Measurements from ENCODE around the gene ESPN.
"Not testable (repeated sequence)": the region's sequence is repeated elsewhere in the genome, so short reads cannot be mapped to it uniquely, and the experiment has no call there.

ESPN gene

DNA sequence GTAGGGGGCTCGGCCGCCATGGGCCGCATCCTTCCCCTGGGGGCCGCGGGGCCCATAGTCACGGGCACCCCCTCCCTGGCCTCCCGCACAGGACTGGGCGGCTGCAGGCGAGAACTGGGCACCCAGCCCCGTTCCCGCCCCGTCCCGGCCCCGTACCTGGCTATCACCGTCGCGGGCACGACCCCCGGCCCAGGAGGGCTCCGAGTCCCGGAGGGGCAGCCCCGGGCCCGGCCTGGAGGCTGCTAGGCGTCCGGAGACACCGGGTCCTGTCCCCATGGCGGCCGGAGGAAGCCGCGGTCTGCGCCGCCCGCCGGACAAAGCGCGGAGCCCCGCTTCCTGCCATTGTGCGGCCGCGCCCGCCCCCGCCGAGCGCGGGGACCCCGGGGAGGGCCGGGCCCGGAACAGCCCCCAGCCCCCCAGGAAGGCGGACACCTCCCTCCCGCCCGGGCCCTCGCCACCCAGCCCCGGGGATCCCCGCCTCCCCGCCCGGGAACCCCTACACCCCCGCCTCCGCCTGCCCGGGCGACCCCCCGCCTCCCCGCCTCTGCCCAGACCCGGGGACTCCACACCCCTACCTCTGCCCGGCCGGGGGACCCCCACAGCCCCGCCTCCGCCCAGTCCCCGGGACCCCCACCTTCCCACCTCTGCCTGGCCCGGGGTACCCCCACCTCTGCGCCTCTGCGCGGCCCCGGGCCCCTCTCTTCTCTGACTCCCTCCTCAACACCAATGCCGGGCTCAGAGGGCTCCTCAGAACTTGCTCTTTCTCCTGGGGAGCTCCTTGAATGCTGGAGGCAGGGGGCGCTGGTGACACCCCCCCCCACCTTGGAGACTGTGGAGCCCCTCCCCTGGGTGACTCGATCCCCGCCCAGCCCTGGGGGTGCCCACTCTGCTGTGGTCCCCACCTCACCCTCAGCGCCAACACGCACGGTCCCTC is 60.9 kb downstream of the ESPN start:
- DNase-seq (ENCODE audit: low read depth in 2 of 2) = no peak

DNA sequence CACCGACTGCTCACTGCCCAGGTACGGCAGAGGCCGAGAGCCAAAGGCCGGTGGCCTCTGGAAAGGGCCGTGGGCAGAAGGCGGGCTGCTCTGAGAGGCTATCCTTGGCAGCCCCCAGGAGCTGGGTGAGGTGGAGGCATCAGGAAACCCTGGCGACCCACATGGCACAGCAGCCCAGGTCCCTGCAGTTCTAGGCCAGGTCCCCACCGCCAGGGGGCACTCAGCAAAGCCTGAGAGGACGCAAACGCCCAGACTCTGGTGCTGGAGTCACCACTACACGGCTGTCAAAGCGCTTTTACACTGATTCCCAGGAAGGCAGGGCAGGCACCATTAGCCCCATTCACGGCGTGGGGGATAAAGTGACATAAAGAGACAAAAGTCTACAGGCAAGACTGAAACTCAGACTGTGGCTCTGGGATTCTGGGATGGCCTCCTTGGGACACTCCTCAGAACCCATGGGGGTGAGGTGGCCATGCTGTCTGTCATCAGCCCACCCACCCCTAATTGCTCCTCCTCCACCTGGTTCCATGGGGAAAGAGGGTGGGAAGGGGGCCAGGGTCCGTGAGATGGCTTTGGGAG is 61.9 kb downstream of the ESPN start:
- peak; percentile 77 to 85 for DNase-seq (ENCODE audit: low read depth in 2 of 2)

DNA sequence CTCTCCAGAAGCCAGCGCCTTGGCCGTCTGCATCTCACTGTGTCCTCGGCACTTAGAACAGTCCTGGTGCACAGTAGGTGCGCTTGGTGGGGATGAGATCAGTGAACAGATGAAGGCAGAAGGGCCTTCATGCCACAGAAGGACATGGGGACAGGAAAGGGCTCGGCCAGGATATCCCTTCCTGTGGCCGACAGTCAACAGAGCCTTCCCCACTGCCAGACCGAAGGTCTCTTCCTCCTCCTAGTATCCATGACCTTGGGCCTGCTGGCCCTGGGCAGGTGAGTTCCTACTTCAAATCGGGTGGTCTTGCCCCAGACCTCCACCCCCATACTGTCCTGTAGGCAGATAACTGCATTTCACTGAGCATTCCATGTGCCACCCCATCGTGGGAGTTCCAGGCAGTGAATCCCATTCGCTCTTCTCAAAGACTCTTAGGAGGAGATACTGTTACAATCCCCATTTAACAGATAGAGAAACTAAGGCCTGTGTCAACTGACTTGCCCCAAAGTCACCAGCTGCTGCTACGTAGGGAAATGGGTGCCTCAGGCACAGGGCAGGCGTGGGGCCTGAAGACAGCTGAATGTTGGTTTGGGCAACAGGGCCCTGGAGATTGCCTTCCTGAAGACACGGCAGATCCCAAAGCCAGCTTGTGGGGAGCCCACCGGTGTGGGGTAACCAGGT is 63.4 kb downstream of the ESPN start:
- no peak for DNase-seq (ENCODE audit: low read depth in 2 of 2)

DNA sequence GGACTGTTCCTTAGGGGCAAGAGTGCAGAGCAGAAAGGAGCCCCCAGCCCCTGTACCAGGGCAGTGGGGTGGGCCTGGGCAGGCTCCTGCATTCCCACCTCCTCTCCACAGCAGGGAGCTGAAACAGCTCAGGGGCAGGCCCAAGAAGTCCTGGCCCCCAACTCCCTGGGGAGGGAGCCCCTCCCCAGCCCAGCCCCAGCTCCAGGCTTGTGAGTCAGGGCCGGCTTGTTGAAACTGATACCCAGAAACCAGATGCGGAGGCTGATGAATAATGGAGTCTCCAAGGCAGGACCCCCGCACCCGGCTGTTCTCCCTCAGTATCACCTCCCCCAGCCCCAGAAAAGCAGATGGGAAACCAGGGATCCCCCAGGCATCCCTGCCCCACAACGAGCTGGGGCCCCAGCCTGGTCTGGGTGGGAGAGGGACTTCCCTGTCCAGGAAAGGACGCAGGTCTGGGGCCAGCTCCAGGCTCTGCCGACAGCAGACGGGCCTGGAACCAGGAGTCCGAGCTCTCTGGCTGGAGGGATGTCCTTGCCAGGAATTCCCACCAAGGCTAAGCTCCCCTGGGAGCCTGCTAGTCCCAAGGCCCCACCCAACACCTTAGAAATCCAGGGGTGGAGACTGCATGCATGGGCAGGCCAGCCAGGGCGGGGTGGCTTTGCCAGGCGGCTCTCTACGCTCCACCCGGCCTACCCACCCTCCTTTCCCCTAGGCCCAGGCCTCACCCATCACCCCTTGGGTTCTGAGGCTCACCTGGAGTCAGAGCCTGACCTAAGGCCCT is 64.2 kb downstream of the ESPN start:
- no peak for DNase-seq (ENCODE audit: low read depth in 2 of 2)

DNA sequence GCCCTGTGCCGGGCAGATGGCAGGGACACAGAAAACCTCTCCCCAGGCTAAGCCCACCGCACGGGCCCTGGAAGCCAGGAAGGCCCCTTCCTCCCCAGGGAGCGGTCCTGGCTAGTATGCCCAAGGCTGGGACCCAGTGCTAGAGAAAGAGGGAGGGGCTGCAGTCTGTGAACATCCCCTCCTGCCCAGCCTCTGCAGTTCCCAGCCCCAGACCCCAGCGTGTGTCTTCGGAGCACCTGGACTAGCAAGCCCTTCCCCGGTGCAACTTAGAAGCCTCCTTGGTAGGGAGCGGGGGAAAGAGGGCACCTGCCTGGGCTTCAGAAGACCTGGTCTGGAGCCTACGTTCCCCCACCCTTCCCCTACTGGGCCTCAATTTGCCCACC is 64.8 kb downstream of the ESPN start:
- DNase-seq (ENCODE audit: low read depth in 2 of 2) = no peak

DNA sequence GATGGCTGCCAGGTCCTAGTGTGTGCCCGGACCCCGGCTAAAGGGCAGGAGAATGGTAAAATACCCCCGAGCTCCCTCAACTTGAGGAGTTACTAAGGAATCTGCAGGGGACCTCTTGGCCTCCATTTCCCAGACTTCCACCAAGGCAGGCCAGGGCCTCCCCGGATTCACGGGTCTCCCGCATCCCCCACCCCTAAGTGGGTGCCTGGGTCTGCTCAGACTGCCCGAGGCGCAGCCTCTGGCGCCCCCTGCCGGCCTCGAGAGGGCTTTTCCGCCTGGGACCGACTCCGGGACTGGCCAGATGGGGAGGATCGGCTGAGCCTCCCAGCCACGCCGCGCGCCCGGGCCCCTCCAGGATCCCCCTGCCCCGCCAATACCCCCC is 65.2 kb downstream of the ESPN start:
- DNase-seq (ENCODE audit: low read depth in 2 of 2) = peak; percentile 63 to 77

DNA sequence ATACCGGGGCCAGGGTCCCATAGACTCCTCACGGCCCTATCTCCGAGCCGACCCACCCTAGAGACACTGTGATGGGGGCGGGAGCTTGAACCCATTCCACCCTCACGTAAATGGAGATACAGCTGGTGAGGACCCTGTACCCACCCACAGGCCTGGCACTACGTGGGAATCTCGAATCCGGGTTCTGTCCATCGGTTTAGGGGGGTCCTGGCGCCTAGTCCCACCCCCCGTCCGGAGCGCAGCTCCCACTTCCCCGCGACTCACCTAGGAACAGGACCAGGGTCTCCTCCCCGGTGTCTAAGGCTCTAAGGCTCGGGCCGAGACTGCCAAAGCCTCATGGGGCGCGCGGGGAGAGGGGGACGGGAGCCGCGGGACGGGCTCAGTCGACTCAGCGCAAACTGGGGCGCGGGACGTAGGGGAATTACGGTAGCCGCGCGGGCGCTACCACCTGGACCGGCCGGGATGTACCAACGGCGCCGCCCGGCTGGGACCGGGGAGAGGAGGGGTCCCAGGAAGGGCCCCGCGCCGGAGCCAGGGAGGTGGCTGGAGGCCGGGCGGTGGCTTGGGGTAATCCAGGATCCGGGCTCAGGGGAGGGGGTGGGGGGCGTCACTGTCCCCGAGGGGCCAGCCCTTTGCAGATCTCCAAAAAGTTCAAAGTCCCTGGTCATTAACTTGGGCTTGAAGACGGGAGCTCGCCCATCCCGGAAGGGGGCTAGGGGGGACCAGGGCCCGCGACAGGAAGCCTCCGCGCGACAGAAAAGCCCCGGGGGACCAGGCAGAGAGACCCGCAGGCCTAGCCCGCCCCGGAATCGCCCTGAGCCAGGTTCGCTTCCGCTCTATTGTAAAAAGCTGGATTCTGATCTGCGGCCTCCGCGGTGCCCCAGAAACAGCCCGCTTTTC is 65.9 kb downstream of the ESPN start:
- DNase-seq (ENCODE audit: low read depth in 2 of 2) = peak; percentile 41 to 46

DNA sequence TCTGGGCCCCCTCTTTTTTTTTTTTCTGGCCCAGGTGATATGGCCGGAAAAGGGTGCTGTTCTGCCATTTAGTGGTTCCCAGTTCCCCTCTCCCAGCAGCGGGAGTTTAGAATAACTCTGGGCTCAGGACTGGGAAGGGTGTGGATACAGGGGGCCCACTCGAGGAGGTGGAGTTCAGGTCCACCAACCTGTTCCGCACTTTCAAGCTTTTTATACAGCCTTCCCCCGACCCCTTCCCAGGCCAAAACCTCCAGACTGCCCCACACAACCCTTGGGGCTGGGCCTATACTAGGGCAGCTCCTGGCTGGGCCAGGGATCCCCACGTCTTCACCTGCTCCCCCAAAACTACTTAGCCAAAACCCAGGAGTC is 66.5 kb downstream of the ESPN start:
- DNase-seq (ENCODE audit: low read depth in 2 of 2) = no peak

DNA sequence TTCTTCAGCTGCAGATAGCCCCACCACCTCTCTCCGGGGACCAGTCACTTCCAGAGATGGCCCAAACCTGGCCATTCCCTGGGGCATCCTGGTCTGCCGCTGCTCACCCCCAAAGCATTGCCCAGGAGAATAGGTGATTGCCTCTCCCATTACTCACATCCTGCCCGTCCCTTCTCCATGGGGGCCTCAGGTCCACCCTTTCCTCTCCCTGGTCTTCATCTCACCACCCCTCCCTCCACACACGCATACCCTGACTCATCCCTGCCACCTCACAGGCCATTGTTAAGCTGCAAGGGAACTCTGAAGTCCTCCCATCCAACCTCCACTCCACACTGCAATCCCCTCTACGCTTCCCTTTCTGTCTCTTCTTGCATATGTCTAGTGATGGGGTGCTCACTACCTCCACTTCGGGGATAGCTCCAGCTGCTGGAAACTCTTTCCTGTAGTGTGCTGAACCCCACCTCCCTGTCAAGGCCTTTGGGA is 66.9 kb downstream of the ESPN start, which contains the start of gene PLEKHG5:
TSS of gene PLEKHG5 (minus strand) at position 188 of the 483 bp plus-strand sequence. CDS start 14,096 bp downstream, outside the sequence.
- DNase-seq (ENCODE audit: low read depth in 2 of 2) = no peak

DNA sequence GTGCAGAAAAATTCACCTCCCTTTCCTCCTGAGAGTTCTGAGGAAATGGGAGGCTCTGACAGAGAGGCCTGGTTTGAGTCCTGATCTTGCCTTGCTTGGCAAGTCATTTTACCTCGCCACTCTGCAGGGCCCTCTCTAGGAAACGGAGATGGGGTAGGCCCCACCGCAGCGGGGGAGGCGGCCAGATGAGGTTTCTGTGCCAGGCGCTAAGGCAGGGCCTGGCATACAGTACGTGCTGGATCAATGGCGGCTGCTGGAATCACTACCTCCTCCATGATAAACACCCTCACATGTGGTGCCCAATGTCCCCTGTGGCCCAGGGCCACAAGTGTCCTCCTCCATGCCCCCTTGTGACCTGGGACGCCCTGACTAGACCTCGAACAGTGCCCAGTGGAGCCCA is 67.4 kb downstream of the ESPN start:
- DNase-seq (ENCODE audit: low read depth in 2 of 2) = no peak

DNA sequence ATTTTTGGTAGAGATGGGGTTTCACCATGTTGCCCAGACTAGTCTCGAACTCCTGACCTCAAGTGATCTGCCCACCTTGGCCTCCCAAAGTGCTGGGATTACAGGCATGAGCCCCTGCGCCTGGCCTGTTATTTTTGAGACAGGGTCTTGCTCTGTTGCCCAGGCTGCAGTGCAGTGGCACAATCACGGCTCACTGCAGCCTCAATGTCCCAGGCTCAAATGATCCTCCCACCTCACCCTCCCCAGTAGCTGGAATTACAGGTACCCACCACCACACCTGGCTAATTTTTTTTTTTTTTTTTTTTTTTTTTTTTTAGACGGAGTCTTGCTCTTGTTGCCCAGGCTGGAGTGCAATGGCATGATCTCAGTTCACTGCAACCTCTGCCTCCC is 69.3 kb downstream of the ESPN start:
- DNase-seq (ENCODE audit: low read depth in 2 of 2) = not testable (repeated sequence)

DNA sequence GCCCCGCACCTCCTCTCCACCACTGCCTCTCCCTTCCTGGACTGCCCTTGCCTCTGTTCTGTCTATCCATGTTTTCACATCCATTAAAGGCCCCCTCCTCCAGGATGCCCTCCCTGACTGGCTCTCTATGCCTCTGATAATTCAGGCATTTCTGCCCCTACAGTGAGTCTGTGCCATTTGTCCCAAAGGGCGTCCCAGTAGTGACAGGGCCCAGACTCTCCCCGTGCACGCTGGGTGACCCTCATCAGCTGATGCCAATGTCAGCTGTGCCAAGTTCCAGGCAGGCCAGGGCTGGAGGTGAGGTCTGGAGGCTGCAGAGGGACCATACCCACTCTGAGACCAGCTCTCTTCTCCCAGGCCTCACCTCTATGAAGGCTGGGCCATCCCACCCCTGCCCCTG is 70.1 kb downstream of the ESPN start:
- no peak for DNase-seq (ENCODE audit: low read depth in 2 of 2)

DNA sequence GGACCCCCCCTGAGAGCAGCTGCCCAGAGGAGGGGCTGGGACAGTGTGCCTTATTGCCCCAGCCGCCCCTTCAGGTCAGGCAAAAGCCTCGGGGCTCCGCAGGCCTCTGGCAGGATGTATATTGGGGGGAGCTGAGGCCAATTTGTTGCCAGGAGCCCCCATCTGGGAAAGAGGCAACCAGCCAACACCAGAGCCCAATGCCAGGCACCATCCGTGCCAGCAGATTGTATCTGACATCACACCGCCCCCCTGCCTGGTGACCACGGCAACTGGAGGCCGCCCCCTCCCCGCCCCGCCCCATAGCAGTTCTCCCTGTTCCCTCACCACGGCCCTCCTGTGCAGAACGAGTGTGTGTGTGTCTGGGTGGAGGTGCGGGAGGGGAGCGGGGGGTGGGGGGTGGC is 70.5 kb downstream of the ESPN start:
- no peak for DNase-seq (ENCODE audit: low read depth in 2 of 2)

DNA sequence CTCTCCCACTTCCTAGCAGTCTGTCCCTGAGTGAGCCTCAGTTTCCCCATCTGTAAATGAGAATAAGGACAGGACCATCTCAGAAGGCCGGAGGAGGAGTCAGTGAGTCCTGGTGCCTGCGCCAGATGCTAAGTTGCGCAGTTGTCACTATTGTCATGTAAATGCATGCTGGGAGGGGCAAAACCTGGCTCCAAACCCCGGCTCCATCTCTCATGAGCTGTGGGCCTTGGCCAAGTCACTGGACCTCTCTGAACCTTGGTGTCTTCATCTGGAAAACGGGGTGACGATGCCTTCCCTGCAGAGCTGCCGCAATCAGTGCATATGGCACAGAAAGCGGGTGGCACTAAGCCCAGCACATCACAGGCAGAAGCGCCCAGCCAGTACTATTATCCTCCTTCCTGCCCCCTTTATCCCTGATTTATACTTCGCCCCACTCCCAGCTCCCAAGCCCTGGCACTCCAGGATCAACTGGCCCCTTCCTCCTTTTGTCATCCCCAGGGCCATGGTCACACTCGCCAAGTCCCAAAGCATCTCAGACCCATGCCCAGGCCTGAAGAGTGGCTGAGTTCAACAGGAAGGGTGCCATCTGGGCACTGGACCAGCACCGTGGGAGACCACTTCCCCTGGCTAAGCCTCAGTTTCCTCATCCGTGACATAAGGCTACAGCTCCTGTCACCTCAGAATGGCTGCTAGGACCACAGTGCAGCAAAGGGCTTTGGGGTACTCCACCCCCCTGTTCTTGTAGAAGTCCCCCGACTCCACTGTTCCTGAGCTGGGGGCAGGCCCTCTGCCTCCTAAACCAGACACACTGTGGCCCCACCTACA is 71.2 kb downstream of the ESPN start:
- no peak for DNase-seq (ENCODE audit: low read depth in 2 of 2)

DNA sequence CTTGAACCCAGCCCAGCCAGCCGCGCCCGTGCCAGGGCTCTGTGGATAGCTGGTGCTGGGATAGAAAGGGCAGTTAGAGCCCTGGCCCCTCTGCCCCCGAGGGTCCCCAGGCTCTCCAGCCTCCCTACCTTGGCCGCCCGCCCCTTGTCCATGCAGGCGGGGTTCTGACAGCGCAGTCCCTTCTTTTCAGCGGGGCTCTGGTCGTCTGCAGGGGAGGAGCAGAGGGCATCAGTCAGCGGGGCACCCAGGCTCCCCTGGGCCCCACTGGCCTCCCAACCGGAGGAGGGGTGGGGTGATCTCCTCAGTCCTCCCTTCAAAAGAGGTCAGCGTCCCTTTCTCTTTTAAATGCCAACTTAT is 71.8 kb downstream of the ESPN start:
- no peak for DNase-seq (ENCODE audit: low read depth in 2 of 2)

DNA sequence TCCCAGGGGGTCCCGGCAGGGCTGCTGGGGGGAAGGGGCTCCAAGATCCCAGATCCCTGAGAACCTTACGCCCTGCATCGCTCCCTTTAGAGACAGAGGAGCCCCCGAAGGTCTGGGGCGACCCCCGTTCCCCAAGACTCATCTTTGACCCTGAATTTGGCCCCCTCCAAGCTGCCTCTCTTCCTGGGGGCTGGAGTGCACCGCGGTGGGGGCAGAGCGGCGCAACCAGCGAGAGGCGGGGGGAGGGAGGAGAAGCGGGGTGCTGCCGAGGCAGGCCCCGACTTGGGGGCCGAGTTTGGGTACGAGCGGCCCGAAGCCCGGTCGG is 72.3 kb downstream of the ESPN start:
- no peak for DNase-seq (ENCODE audit: low read depth in 2 of 2)

DNA sequence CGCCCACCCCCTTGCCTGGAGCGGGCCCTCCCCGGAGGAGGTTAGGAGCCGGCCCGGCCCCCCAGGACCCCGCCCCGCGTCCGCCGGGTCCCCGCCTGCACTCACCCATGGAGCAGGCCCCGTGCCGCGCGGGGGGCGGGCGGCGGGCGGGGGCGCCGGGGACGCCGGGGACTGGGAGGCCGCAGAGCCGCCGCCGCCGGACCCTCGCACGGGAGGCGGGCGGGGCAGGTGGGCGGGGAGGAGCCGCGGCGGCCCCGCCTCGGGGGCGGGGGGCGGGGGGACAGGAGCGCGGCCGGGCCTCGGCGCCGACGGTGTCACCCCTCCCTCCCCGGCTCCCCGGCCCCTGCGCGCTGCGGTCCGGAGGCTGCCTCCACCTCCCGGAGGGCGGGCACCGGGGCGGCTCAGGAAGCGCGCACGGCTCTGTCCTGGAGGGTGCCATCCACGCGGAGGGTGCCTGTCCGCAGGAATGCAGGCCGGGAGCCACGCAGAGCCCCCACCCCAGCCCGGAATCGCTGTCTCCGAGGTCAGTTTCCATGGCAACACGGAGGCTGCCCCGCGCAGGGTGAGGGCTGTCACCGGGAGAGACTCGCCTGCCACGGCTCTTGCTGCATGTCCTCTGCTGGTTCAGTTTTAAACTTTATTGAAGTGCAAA is 72.8 kb downstream of the ESPN start:
- no peak for DNase-seq (ENCODE audit: low read depth in 2 of 2)

DNA sequence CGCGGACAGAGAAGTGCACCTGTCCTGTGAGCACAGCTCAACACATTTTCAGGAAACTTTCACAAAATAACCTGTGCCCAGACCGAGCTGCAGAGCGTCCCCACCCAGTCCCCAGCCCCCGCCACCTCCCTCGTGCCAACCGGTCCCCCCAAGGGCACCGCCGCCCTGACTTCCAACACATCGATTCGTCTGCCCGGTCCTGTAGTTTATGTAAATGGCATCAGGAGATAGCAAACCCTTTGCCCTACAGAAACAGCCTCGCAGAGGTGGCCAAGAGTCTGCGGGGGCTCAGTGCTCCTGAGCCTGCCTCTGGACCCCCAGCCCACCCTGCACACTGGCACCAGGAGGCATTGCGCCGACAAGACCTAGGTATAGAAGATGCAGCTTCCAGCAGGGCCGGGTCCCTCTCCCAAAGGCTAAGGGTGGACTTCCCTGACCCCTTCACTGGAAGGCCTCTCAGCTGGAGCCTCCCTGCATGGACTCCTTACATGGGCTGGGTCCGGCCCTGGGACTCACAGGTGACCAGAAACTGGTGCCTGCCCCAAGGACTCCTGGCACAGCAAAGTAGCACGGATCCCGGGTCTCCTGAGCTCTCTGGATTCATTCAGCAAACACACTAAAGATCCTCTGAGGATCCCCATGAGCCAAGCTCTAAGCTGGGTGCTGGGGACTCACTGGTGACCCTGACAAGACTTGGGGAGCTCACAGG is 73.4 kb downstream of the ESPN start:
- DNase-seq (ENCODE audit: low read depth in 2 of 2) = no peak

DNA sequence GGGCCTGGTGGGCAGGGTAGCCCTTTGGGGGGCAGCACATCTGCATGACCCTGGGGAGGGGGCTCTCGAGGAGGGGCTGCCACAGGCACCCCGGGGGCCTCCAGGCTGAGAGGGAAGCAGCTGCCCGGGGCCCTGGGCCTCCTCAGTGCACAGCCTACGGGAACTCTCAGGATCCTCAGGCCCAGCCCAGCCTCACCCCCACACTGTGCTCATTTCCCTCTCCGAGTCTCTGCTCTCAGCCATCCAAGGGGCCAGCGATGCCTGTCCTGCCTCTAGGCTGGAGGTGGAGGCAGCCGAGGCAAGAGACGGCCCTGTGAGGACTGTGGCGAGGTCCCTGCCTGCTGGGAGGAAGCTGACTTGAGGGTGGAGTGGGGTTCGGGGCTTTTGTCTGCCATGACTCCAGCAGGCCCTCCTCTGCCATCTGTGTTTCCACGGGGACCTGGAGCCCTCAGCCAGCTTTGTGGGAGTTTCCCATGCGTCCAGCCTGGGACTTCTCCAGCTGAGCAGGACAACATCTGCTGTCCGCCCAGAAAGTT is 74.1 kb downstream of the ESPN start:
- DNase-seq (ENCODE audit: low read depth in 2 of 2) = no peak
